Right hindlimb (tissue), 1 donor: Measurements from ENCODE around the gene PDZRN3.

Experiments used
- DNase-seq: peaks from one replicate; pipeline ENCODE4 v3.0.0-alpha.2; 2018

Gene PDZRN3

GRCh38 chr3:73448041-73448440, 176.7 kb downstream of the PDZRN3 start:
- no peak for DNase-seq

GRCh38 chr3:73447111-73447510, 177.6 kb downstream of the PDZRN3 start:
- DNase-seq: no peak

GRCh38 chr3:73446467-73447110, 178.2 kb downstream of the PDZRN3 start:
- no peak for DNase-seq

GRCh38 chr3:73442886-73443285, 181.9 kb downstream of the PDZRN3 start:
- no peak for DNase-seq

GRCh38 chr3:73442152-73442551, 182.6 kb downstream of the PDZRN3 start:
- DNase-seq: no peak

- DNase-seq: no peak
Measured at GRCh38 chr3:73437828-73438227, 186.9 kb downstream of the PDZRN3 start.

- no peak for DNase-seq
Measured at GRCh38 chr3:73435055-73435454, 189.7 kb downstream of the PDZRN3 start.

GRCh38 chr3:73433687-73434086, 191.1 kb downstream of the PDZRN3 start:
- DNase-seq: peak; percentile 58

- DNase-seq: no peak
Measured at GRCh38 chr3:73433079-73433478, 191.7 kb downstream of the PDZRN3 start.

GRCh38 chr3:73432706-73433032, 192.1 kb downstream of the PDZRN3 start:
- no peak for DNase-seq

GRCh38 chr3:73432023-73432705, 192.6 kb downstream of the PDZRN3 start:
- no peak for DNase-seq

GRCh38 chr3:73431183-73431900, 193.4 kb downstream of the PDZRN3 start:
- DNase-seq: no peak

- DNase-seq: peak; percentile 59
Measured at GRCh38 chr3:73427048-73427706, 197.6 kb downstream of the PDZRN3 start.

GRCh38 chr3:73426606-73427005, 198.1 kb downstream of the PDZRN3 start:
- DNase-seq: no peak

- DNase-seq: no peak
Measured at GRCh38 chr3:73423116-73423515, 201.6 kb downstream of the PDZRN3 start.

- no peak for DNase-seq
Measured at GRCh38 chr3:73422571-73422970, 202.2 kb downstream of the PDZRN3 start.

- DNase-seq: no peak
Measured at GRCh38 chr3:73419942-73420341, 204.8 kb downstream of the PDZRN3 start.

GRCh38 chr3:73419179-73419803, 205.4 kb downstream of the PDZRN3 start:
- no peak for DNase-seq

GRCh38 chr3:73418681-73419080, 206.1 kb downstream of the PDZRN3 start:
- no peak for DNase-seq

- DNase-seq: no peak
Measured at GRCh38 chr3:73415118-73415517, 209.6 kb downstream of the PDZRN3 start.

- DNase-seq: no peak
Measured at GRCh38 chr3:73413619-73414018, 211.1 kb downstream of the PDZRN3 start.

- DNase-seq: no peak
Measured at GRCh38 chr3:73411993-73412392, 212.7 kb downstream of the PDZRN3 start.

- no peak for DNase-seq
Measured at GRCh38 chr3:73411545-73411944, 213.2 kb downstream of the PDZRN3 start.
